CD4-positive, alpha-beta T cell (primary cell): ENCODE results near the gene LRRC57. TPM values are rescaled to one million over a fixed set of nuclear protein-coding genes. Genes with fewer than 3 reads are reported as not detected.

Experiments
- ATAC-seq: fragments of 200-7000 bp; cut with Tn5 transposase; one replicate; pipeline ENCODE4 v1.10.0; 2022; ENCODE audit warnings: mild to moderate bottlenecking; ENCODE audit not compliant: poor library complexity
- CTCF ChIA-PET: fragments of 350-600 bp; sonication (Branson Sonifier 250); formaldehyde crosslinking; loops from one replicate; lab custom pipeline; 2021; ENCODE audit warnings: antibody characterized with exemption, inconsistent platforms; lab: Charles Lee
- POLR2A ChIA-PET: fragments of 350-600 bp; sonication (Branson Sonifier 250); formaldehyde crosslinking; loops from one replicate; lab custom pipeline; 2021; ENCODE audit warnings: antibody characterized with exemption, inconsistent platforms; lab: Charles Lee
- DNase-seq, 14 experiments: peaks; one replicate each; pipeline ENCODE4 v3.0.0-alpha.2; 2013 to 2020; ENCODE audit warnings: mixed read lengths in 2 of 14
- H3K27ac ChIP-seq, 2 donors: one replicate each; pipeline versions ENCODE4 v1.5.1 to v1.7.0; 2013; ENCODE audit warnings: low read length in 2 of 2, low read depth in 1 of 2, mild to moderate bottlenecking in 1 of 2
- H3K27me3 ChIP-seq, 2 experiments: 1 replicate in 1 of 2; 2 replicates in 1 of 2; pipeline versions ENCODE4 v1.6.1 to v1.7.0; 2013; ENCODE audit warnings: low read length in 2 of 2, control low read depth in 1 of 2, mild to moderate bottlenecking in 1 of 2, moderate library complexity in 1 of 2; ENCODE audit not compliant: insufficient read depth in 2 of 2, control insufficient read depth in 1 of 2
- H3K36me3 ChIP-seq: one replicate; pipeline ENCODE4 v1.6.1; 2013; ENCODE audit warnings: low read length, control low read depth; ENCODE audit not compliant: insufficient read depth
- H3K4me1 ChIP-seq: one replicate; pipeline ENCODE4 v1.6.1; 2013; ENCODE audit warnings: low read length, control low read depth; ENCODE audit not compliant: insufficient read depth
- H3K4me3 ChIP-seq: one replicate; pipeline ENCODE4 v1.5.1; 2013; ENCODE audit warnings: mild to moderate bottlenecking, low read length, moderate library complexity
- H3K9me3 ChIP-seq, 2 experiments: 1 replicate in 1 of 2; 2 replicates in 1 of 2; pipeline versions ENCODE4 v1.6.1 to v1.7.0; 2013; ENCODE audit warnings: low read length in 2 of 2, mild to moderate bottlenecking in 2 of 2, control low read depth in 1 of 2, moderate library complexity in 1 of 2; ENCODE audit not compliant: control insufficient read depth in 1 of 2, insufficient read depth in 1 of 2
- H3K27ac Mint-ChIP-seq: one replicate; pipeline ENCODE4 v1.8.0; 2020; ENCODE audit warnings: mixed read lengths
- H3K27me3 Mint-ChIP-seq: one replicate; pipeline ENCODE4 v1.8.0; 2021; ENCODE audit warnings: mixed read lengths
- H3K36me3 Mint-ChIP-seq: one replicate; pipeline ENCODE4 v1.8.0; 2021; ENCODE audit warnings: low read depth, mixed read lengths
- H3K4me1 Mint-ChIP-seq: one replicate; pipeline ENCODE4 v1.8.0; 2021; ENCODE audit warnings: low read depth, mixed read lengths
- H3K4me3 Mint-ChIP-seq: one replicate; pipeline ENCODE4 v1.8.0; 2020; ENCODE audit warnings: mild to moderate bottlenecking, mixed read lengths
- H3K9me3 Mint-ChIP-seq: one replicate; pipeline ENCODE4 v1.8.0; 2020; ENCODE audit warnings: mixed read lengths
- intact Hi-C, 2 experiments: fragments of 100-400 bp; cut with DNase I in 1 of 2; cut with micrococcal nuclease in 1 of 2; formaldehyde crosslinking; loops; one replicate each; pipeline versions ENCODE4 v1.15.1 to v1.9.0; 2023 to 2025; cut with DNase I, micrococcal nuclease
- total RNA-seq, 174 experiments: library from RNA in 2 of 174; stranded (reverse) in 2 of 174; gene quantifications; one replicate each; pipeline ENCODE4 v1.2.3 and lab custom pipeline; 2021 to 2026
- TF ChIP-seq, protein P1 (sequence below): fragments of 200-600 bp; IDR thresholded peaks from one replicate; pipeline ENCODE4 v1.8.0; 2022; ENCODE audit warnings: antibody characterized with exemption, mild to moderate bottlenecking

LRRC57 gene
- total RNA-seq, 2 experiments from 2014 or later, result 25.8 to 29.6 TPM

DNA sequence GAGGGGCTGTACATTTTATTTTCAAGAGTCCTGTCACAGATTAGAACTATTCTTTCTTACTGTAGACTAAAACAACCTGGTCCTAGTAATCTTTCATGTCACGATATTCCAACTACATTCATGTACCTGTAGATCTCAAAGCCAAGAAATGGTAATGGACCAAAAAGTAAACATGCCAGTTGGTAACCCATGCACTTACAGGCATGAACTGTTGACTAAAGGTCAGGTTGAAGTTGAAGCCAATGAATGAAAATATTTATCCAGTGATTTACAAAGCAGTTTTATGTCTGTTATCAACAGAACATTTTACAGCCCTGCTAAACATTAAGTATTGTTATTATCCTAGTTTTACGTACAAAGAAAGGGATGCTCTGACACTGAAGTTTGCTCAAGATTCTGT, 25.3 kb downstream of the LRRC57 start:
- POLR2A ChIA-PET, result no interaction called here
- Histone ChIP-seq H3K9me3 (no peaks in the 10 kb centered on the region), H3K27me3 (no peaks in the 10 kb centered on the region), H3K4me1 (no peaks in the 10 kb centered on the region), H3K4me3 (no peak overlapping the region), H3K36me3 (peaks cover 30% of the 10 kb centered on the region), H3K27ac (no peak overlapping the region)
- Mint-ChIP-seq H3K27ac (no peak overlapping the region), H3K4me3 (no peak overlapping the region), H3K36me3 (peaks cover 50% of the 10 kb centered on the region), H3K4me1 (no peaks in the 10 kb centered on the region), H3K9me3 (no peaks in the 10 kb centered on the region), H3K27me3 (no peaks in the 10 kb centered on the region)
- ATAC-seq (no peak), DNase-seq (no peak)
- TF ChIP-seq, protein P1, sequence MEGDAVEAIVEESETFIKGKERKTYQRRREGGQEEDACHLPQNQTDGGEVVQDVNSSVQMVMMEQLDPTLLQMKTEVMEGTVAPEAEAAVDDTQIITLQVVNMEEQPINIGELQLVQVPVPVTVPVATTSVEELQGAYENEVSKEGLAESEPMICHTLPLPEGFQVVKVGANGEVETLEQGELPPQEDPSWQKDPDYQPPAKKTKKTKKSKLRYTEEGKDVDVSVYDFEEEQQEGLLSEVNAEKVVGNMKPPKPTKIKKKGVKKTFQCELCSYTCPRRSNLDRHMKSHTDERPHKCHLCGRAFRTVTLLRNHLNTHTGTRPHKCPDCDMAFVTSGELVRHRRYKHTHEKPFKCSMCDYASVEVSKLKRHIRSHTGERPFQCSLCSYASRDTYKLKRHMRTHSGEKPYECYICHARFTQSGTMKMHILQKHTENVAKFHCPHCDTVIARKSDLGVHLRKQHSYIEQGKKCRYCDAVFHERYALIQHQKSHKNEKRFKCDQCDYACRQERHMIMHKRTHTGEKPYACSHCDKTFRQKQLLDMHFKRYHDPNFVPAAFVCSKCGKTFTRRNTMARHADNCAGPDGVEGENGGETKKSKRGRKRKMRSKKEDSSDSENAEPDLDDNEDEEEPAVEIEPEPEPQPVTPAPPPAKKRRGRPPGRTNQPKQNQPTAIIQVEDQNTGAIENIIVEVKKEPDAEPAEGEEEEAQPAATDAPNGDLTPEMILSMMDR, result no peak
- intact Hi-C loops, result loop anchor here in 1 of 2 experiments (10.0 kb wide), 1 partner anchor 131 kb away; no protein-coding TSS in a partner anchor
- CTCF ChIA-PET, result no interaction called here

DNA sequence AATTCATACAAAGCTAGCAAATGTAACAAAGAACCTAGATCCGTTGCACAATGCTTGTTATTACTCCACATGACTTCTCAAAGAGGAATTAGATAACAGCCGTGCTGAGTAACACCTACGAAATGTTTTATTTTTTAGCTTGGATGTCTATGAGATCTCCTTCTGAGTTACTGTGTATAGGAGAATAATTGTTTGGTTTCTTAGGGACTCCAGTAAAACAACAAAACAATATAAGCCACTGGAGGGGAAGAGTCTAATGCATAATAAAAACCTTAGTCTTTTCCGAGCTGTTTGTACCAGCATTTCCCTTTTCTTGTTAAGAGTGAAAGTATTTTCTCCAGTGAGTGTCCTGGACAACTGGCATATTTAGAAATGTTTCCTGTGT, 37.6 kb downstream of the LRRC57 start:
- no peak overlapping the region for H3K27ac ChIP-seq
- Mint-ChIP-seq H3K4me1 (peaks cover 6% of the 10 kb centered on the region), H3K27me3 (no peaks in the 10 kb centered on the region), H3K27ac (no peak overlapping the region), H3K9me3 (no peaks in the 10 kb centered on the region), H3K4me3 (no peak overlapping the region), H3K36me3 (peaks cover 49% of the 10 kb centered on the region)
- H3K9me3 ChIP-seq, result no peaks in the 10 kb centered on the region
- ChIA-PET CTCF (interaction anchor here (1.6 kb wide), 1 partner anchor 49 kb away, joined by 3 read pairs; no protein-coding TSS in a partner anchor), POLR2A (no interaction called here)
- H3K36me3 ChIP-seq, result peaks cover 47% of the 10 kb centered on the region
- no peaks in the 10 kb centered on the region for H3K27me3 ChIP-seq
- no peaks in the 10 kb centered on the region for H3K4me1 ChIP-seq
- ATAC-seq (no peak), DNase-seq (no peak)
- intact Hi-C loops, result no loop called here
- TF ChIP-seq, protein P1, result no peak
- H3K4me3 ChIP-seq, result no peak overlapping the region

DNA sequence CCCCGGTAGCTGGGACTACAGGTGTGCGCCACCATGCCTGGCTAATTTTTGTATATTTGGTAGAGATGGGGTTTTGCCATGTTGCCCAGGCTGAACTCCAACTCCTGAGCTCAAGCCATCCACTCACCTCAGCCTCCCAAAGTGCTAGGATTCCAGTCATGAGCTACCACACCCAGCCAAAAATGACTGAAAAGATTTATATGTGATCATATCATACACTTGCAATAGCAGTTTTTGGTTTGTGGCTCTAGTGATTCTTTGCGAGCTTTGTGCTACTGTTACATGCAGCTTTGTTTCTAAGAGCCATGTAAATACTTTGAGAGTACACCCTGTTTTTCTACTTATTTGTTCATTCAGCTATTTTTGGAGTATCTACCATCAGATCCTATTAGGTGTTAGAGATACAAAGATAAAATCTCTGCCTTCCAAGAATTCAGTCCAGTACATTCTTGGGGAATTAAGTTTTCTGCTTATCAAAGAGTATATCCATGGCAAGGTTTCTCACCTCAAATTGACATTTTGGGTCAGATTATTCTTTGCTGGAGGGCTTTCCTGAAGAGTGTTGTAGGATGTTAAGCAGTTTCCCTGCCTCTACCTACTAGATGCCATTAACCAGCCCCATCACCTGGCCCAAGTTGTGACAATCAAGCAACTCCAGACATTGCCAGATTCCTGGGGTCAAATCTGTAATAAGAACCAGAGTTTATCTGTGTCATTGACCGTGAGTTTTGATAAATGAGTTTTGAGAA, 38.2 kb downstream of the LRRC57 start:
- Histone ChIP-seq H3K4me1 (no peaks in the 10 kb centered on the region), H3K9me3 (no peaks in the 10 kb centered on the region), H3K4me3 (no peak overlapping the region), H3K27me3 (no peaks in the 10 kb centered on the region), H3K36me3 (peaks cover 41% of the 10 kb centered on the region), H3K27ac (no peak overlapping the region)
- Mint-ChIP-seq H3K27me3 (no peaks in the 10 kb centered on the region), H3K4me3 (no peak overlapping the region), H3K27ac (no peak overlapping the region), H3K9me3 (no peaks in the 10 kb centered on the region), H3K4me1 (peaks cover 6% of the 10 kb centered on the region), H3K36me3 (peaks cover 44% of the 10 kb centered on the region)
- ChIA-PET CTCF (interaction anchor here (0.6 to 1.6 kb wide), 2 partner anchors 12 to 48 kb away, joined by 3 read pairs; no protein-coding TSS in a partner anchor), POLR2A (no interaction called here)
- DNase-seq (no peak), ATAC-seq (no peak)
- TF ChIP-seq, protein P1, result no peak
- intact Hi-C loops, result no loop called here
